Lower leg skin (tissue), 4 donors: ENCODE results near the gene TXLNB. TPM values are rescaled to one million over a fixed set of nuclear protein-coding genes. Genes with fewer than 3 reads are reported as not detected.

Source experiments
- DNase-seq, 2 donors: peaks; one replicate each; pipeline ENCODE4 v3.0.0-alpha.2; 2019; ENCODE audit warnings: low spot score in 2 of 2
- H3K4me3 ChIP-seq: fragments of 200-600 bp; sonication (generic); 2 replicates; pipeline ENCODE4 v1.5.1; 2017; ENCODE audit warnings: mild to moderate bottlenecking, low read depth; ENCODE audit not compliant: poor library complexity, severe bottlenecking
- CTCF ChIP-seq, 3 donors: fragments of 450-650 bp; IDR thresholded peaks; one replicate each; pipeline ENCODE4 v1.5.1; 2016; ENCODE audit warnings: antibody characterized with exemption in 3 of 3, mild to moderate bottlenecking in 3 of 3, moderate library complexity in 2 of 3
- POLR2A ChIP-seq, 2 donors: fragments of 450-650 bp; IDR thresholded peaks; one replicate each; pipeline ENCODE4 v1.6.1; 2016 to 2017; ENCODE audit warnings: antibody characterized with exemption in 2 of 2, mild to moderate bottlenecking in 1 of 2, moderate library complexity in 1 of 2
- WGBS, 2 donors: methylation state at CpG; one replicate each; pipeline ENCODE4 v1.1.5; 2018; 5-methylcytosine and 5-hydroxymethylcytosine counted together
- intact Hi-C: fragments of 100-400 bp; cut with DNase I; formaldehyde crosslinking; loops from one replicate; pipeline ENCODE4 v1.15.0; 2023; ENCODE audit warnings: low total_unique reads
- total RNA-seq, 4 donors: library from RNA; depleted of rRNA; stranded (reverse); fragments of >200 nt; gene quantifications; one replicate each; pipeline ENCODE4 v1.1.0, GENCODE V29; 2016

The TXLNB gene
- total RNA-seq, 4 donors from 2014 or later, result 0.27 to 0.29 TPM; not detected in 2

GRCh38 chr6:139329224-139329623 is 37.4 kb upstream of the TXLNB start:
- DNase-seq, result no peak
- WGBS, 2 donors, result 97% methylated on average over 3 of the region's 3 CpGs
- intact Hi-C loops, result no loop called here
- H3K4me3 ChIP-seq, result no peak overlapping the region
- TF ChIP-seq POLR2A (IDR thresholded peaks at IDR 0.05) (no peak), CTCF (IDR thresholded peaks at IDR 0.05) (no peak)

GRCh38 chr6:139327038-139327437 is 35.2 kb upstream of the TXLNB start:
- intact Hi-C loops, result no loop called here
- no peak for DNase-seq
- no peak for TF ChIP-seq POLR2A (IDR thresholded peaks at IDR 0.05)
- no peak for TF ChIP-seq CTCF (IDR thresholded peaks at IDR 0.05)
- WGBS, 2 donors, result 84 to 85% methylated on average over 5 of the region's 5 CpGs
- no peak overlapping the region for H3K4me3 ChIP-seq

- TF ChIP-seq CTCF (IDR thresholded peaks at IDR 0.05), result no peak
- TF ChIP-seq POLR2A (IDR thresholded peaks at IDR 0.05), result no peak
- 64 to 68% methylated on average over 1 of the region's 1 CpG for WGBS, 2 donors
- intact Hi-C loops, result no loop called here
- DNase-seq, result no peak
- no peak overlapping the region for H3K4me3 ChIP-seq
Observed at GRCh38 chr6:139325686-139326085, 33.9 kb upstream of the TXLNB start.

- intact Hi-C loops, result no loop called here
- TF ChIP-seq CTCF (IDR thresholded peaks at IDR 0.05) (no peak), POLR2A (IDR thresholded peaks at IDR 0.05) (no peak)
- no peak overlapping the region for H3K4me3 ChIP-seq
- no peak for DNase-seq
Observed at GRCh38 chr6:139325125-139325524, 33.3 kb upstream of the TXLNB start.

GRCh38 chr6:139324301-139324555 is 32.4 kb upstream of the TXLNB start:
- no peak for DNase-seq
- TF ChIP-seq CTCF (IDR thresholded peaks at IDR 0.05), result no peak
- no peak for TF ChIP-seq POLR2A (IDR thresholded peaks at IDR 0.05)
- 36 to 40% methylated on average over 1 of the region's 1 CpG for WGBS, 2 donors
- intact Hi-C loops, result no loop called here
- H3K4me3 ChIP-seq, result no peak overlapping the region

- 49 to 52% methylated on average over 21 of the region's 21 CpGs for WGBS, 2 donors
- TF ChIP-seq POLR2A (IDR thresholded peaks at IDR 0.05) (no peak), CTCF (IDR thresholded peaks at IDR 0.05) (no peak)
- H3K4me3 ChIP-seq, result no peak overlapping the region
- peak; percentile 67 to 93 for DNase-seq
- intact Hi-C loops, result no loop called here
Observed at GRCh38 chr6:139323511-139324300, 31.9 kb upstream of the TXLNB start.
